Thymus (tissue), 14 donors: Measurements from ENCODE around the gene ZNF674. TPM values are rescaled to one million over a fixed set of nuclear protein-coding genes. Genes with fewer than 3 reads are reported as not detected.
A peak's percentile ranks its signal among the peaks of the same experiment; 100 is the strongest.

Experiments used
- DNase-seq, 9 donors: peaks; one replicate each; pipeline ENCODE4 v3.0.0-alpha.2; 2013; ENCODE audit warnings: low spot score in 9 of 9, low read depth in 6 of 9, missing footprints in 1 of 9
- H3K27ac ChIP-seq, 2 donors: one replicate each; pipeline ENCODE4 v1.5.1; 2013; ENCODE audit warnings: control low read depth in 1 of 2, low read depth in 1 of 2, low read length in 1 of 2, mild to moderate bottlenecking in 1 of 2, moderate library complexity in 1 of 2
- H3K27me3 ChIP-seq, 2 donors: one replicate each; pipeline ENCODE4 v1.5.1; 2013; ENCODE audit warnings: low read length in 1 of 2; ENCODE audit not compliant: control insufficient read depth in 2 of 2, insufficient read depth in 1 of 2
- H3K36me3 ChIP-seq, 2 donors: one replicate each; pipeline ENCODE4 v1.5.1; 2013; ENCODE audit warnings: low read length in 1 of 2, mild to moderate bottlenecking in 1 of 2, moderate library complexity in 1 of 2; ENCODE audit not compliant: control insufficient read depth in 2 of 2, insufficient read depth in 2 of 2
- H3K4me1 ChIP-seq, 2 donors: one replicate each; pipeline ENCODE4 v1.5.1; 2013; ENCODE audit warnings: low read length in 2 of 2; ENCODE audit not compliant: control insufficient read depth in 2 of 2, insufficient read depth in 2 of 2
- H3K4me3 ChIP-seq, 2 donors: one replicate each; pipeline ENCODE4 v1.5.1; 2013; ENCODE audit warnings: low read length in 2 of 2, control low read depth in 1 of 2, mild to moderate bottlenecking in 1 of 2
- H3K9me3 ChIP-seq, 2 donors: one replicate each; pipeline ENCODE4 v1.5.1; 2013; ENCODE audit warnings: low read length in 1 of 2, mild to moderate bottlenecking in 1 of 2; ENCODE audit not compliant: control insufficient read depth in 2 of 2, insufficient read depth in 1 of 2
- WGBS: extraction: QIAGEN DNeasy Blood & Tissue Kit; methylation state at CpG from one replicate; pipeline ENCODE4 v1.1.7; 2013; 5-methylcytosine and 5-hydroxymethylcytosine counted together
- long read RNA-seq, 10 donors: transcript quantifications; one replicate each; lab custom pipeline, GENCODE V29; 2026
- polyA plus RNA-seq: library from polyadenylated mRNA; stranded (reverse); fragments of 200-250 nt; gene quantifications from one replicate; pipeline ENCODE4 v1.2.3, GENCODE V29; 2013
- total RNA-seq: library from RNA; stranded (reverse); fragments of 120-200 nt; gene quantifications from one replicate; pipeline ENCODE4 v1.2.4, GENCODE V29; 2013
- donor health status: healthy.

ZNF674 gene
- total RNA-seq (3.8 TPM), polyA plus RNA-seq (2.8 TPM)
- long read RNA-seq, donor 1, result 0 reads
- long read RNA-seq, donor 2, partial matches to known transcripts, result 5 of 16 reads
- long read RNA-seq, donor 2, other reads (novel, unspliced or antisense), result 11 of 16 reads
- long read RNA-seq, donor 3, result 0 reads
- long read RNA-seq, donor 4, result 0 reads
- long read RNA-seq, donor 5, partial matches to known transcripts, result 27 of 27 reads
- long read RNA-seq, donor 5, other reads (novel, unspliced or antisense), result 0 of 27 reads
- long read RNA-seq, donor 6, full-length matches to known transcripts, result 1 of 1 reads
- long read RNA-seq, donor 6, partial matches to known transcripts, result 0 of 1 reads
- long read RNA-seq, donor 6, other reads (novel, unspliced or antisense), result 0 of 1 reads
- long read RNA-seq, donor 7, result 0 reads
- long read RNA-seq, donor 8, result 0 reads
- long read RNA-seq, donor 9, result 0 reads
- long read RNA-seq, donor 10, result 0 reads

DNA sequence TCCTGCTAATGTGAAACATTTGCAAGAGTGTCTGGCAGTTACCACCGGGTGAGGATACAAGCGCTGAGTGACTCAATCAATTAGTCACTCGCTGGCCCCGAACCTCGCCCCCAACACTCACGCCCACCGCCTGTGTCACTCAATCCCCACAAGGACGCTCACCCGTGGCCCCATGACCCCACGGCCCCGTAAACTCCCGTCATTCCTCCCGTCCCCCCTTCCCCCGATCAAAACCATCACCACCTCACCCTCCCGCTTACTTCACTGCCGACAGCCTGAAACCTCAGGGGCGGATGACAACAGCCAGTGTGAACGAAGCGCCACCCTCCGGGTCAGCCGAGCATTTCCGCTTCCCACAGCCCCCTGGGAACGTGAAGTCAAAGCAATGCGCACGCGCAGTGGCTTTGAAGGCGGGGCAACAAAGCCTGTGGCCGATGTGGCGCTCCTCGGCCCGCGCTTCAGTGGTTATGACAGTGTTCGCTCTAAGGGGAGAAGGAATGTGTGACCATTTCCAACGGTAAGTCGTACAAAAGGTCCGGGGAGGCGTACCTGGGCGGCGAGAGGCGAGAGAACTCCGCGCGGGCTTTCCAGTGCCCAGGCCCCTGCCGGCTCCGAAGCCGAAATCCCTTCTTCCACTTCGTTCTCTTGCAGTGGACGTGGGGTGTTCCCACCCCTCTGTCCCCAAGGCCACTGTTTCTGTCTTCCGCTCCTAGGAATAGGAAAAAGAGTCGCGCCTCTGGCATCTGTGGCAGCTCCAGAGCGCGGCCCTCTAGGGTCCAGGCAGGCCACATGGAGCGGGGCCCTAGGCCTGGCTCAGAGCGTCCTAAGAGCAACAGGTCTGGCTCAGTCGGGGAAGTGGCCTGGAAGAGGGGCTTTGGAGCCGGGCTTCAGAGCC, at the start of gene ZNF674:
TSS of gene ZNF674 (minus strand) at position 311 of the 895 bp plus-strand sequence. CDS start 3,334 bp downstream, outside the sequence.
- H3K36me3 ChIP-seq, result no peaks in the 10 kb centered on the region
- H3K9me3 ChIP-seq, result no peaks in the 10 kb centered on the region
- H3K27me3 ChIP-seq, result no peaks in the 10 kb centered on the region
- H3K4me1 ChIP-seq, result peaks cover 5 to 9% of the 10 kb centered on the region in 2 donors
- peak within 1 kb of the TSS; percentile 76 to 92 for H3K4me3 ChIP-seq
- peak; percentile 74 to 95 (median 83) for DNase-seq
- H3K27ac ChIP-seq, result peak within 1 kb of the TSS; percentile 73 to 78
- under 1% methylated on average over 57 of the region's 57 CpGs for WGBS

GRCh38 chrX:46589977-46590723, 44.9 kb upstream of the ZNF674 start:
- Histone ChIP-seq H3K27ac (no peak overlapping the region), H3K27me3 (no peaks in the 10 kb centered on the region), H3K4me1 (peaks cover 4 to 20% of the 10 kb centered on the region in 2 donors), H3K36me3 (no peaks in the 10 kb centered on the region), H3K4me3 (no peak overlapping the region), H3K9me3 (no peaks in the 10 kb centered on the region)
- WGBS, result 93% methylated on average over 7 of the region's 7 CpGs
- DNase-seq, result no peak

DNA sequence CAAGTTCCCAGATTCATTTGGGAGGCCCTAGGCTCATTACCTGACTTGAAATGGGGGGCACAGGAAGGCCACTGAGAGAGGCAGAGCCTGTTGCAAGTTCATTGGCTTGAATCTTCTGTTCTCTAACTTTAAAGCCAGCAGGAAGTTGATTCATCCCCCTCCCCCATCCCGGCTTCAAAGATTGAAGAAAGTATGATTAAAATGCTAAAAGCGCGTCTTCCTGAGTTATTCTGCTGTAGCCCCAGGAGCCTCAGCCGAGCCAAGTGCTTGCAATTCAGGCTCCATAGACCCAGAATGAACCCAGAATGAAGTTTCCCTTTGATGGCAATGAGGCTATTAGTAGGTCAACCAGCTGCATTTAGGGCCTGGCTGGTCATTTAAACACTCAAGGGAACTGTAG, 43.0 kb upstream of the ZNF674 start:
- H3K4me1 ChIP-seq, result peaks cover 4 to 20% of the 10 kb centered on the region in 2 donors
- peak in 8 of 9 donors; percentile 32 to 88 (median 64) for DNase-seq
- H3K4me3 ChIP-seq, result no peak overlapping the region

GRCh38 chrX:46587753-46588171, 42.5 kb upstream of the ZNF674 start:
- Histone ChIP-seq H3K9me3 (no peaks in the 10 kb centered on the region), H3K4me3 (no peak overlapping the region), H3K27ac (peak overlapping the region; percentile 56 to 79), H3K36me3 (no peaks in the 10 kb centered on the region), H3K27me3 (no peaks in the 10 kb centered on the region), H3K4me1 (peaks cover 4 to 20% of the 10 kb centered on the region in 2 donors)
- peak in 2 of 9 donors; percentile 19 to 37 for DNase-seq
- WGBS, result 41% methylated on average over 5 of the region's 5 CpGs

More for the DNA sequence above, 43.0 kb upstream of the ZNF674 start:
- no peaks in the 10 kb centered on the region for H3K9me3 ChIP-seq
- peak overlapping the region; percentile 56 to 79 for H3K27ac ChIP-seq
- no peaks in the 10 kb centered on the region for H3K36me3 ChIP-seq
- no peaks in the 10 kb centered on the region for H3K27me3 ChIP-seq
- 5% methylated on average over 4 of the region's 4 CpGs for WGBS

DNA sequence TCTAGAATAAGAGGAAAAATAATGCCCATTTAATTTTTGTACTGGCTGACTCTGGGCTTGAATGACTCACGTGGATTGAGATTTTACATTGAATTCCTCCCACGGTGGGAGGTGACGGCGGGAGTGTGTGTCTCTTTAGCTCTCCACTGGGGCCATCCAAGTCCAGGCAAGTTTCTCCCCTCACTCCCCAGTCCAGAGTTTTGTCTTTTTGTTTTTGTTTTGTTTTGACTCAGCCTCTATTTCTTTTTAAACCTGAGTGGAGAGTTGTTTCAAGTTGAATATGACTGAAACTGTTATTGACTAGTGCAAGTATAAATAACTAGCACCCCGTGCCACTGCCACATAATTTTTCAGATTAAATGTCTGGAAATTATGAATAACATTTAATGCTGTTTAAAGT, 41.9 kb upstream of the ZNF674 start:
- Histone ChIP-seq H3K9me3 (no peaks in the 10 kb centered on the region), H3K27me3 (no peaks in the 10 kb centered on the region), H3K4me3 (no peak overlapping the region), H3K36me3 (no peaks in the 10 kb centered on the region), H3K4me1 (peaks cover 4 to 20% of the 10 kb centered on the region in 2 donors), H3K27ac (no peak overlapping the region)
- 89% methylated on average over 5 of the region's 5 CpGs for WGBS
- DNase-seq, result no peak

GRCh38 chrX:46584736-46585135, 39.5 kb upstream of the ZNF674 start:
- Histone ChIP-seq H3K27ac (no peak overlapping the region), H3K4me3 (no peak overlapping the region), H3K27me3 (no peaks in the 10 kb centered on the region), H3K9me3 (no peaks in the 10 kb centered on the region), H3K36me3 (no peaks in the 10 kb centered on the region), H3K4me1 (peaks cover 4 to 17% of the 10 kb centered on the region in 2 donors)
- WGBS, result 92% methylated on average over 2 of the region's 2 CpGs
- no peak for DNase-seq

- H3K27ac ChIP-seq, result no peak overlapping the region
- H3K36me3 ChIP-seq, result no peaks in the 10 kb centered on the region
- 86% methylated on average over 1 of the region's 1 CpG for WGBS
- no peak for DNase-seq
- H3K9me3 ChIP-seq, result no peaks in the 10 kb centered on the region
- no peaks in the 10 kb centered on the region for H3K27me3 ChIP-seq
- no peak overlapping the region for H3K4me3 ChIP-seq
- H3K4me1 ChIP-seq, result peaks cover 4 to 7% of the 10 kb centered on the region in 2 donors
These were observed 37.7 kb upstream of the ZNF674 start for GRCh38 chrX:46582966-46583365.

DNA sequence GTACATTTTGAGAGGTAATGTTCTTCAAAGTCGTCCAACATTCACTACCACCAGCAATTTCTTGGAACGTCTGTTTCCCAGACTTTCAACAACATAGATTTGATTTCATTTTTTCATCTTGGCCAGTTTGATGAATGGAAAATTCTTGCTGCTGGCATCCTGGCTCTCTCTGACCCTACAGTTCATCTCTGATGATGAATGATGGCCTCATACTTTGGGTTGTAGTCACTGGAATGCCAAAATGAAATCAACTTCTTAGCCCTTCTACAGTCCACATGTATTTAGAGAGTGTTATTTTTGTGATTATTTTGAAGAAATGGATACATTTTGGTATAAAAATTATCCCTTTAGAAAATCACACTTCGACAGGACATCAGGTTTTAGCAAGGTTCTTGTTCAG, 37.1 kb upstream of the ZNF674 start:
- WGBS, result 94% methylated on average over 3 of the region's 3 CpGs
- no peak overlapping the region for H3K4me3 ChIP-seq
- H3K36me3 ChIP-seq, result no peaks in the 10 kb centered on the region
- peaks cover 0 to 3% of the 10 kb centered on the region in 2 donors for H3K4me1 ChIP-seq
- no peaks in the 10 kb centered on the region for H3K27me3 ChIP-seq
- H3K9me3 ChIP-seq, result no peaks in the 10 kb centered on the region
- no peak for DNase-seq
- H3K27ac ChIP-seq, result no peak overlapping the region
